ENCODE measurements around the gene TEX53. TPM values are rescaled to one million over a fixed set of nuclear protein-coding genes. Genes with fewer than 3 reads are reported as not detected.

The TEX53 gene
- total RNA-seq, 1 donor from 2014 or later = not detected

DNA sequence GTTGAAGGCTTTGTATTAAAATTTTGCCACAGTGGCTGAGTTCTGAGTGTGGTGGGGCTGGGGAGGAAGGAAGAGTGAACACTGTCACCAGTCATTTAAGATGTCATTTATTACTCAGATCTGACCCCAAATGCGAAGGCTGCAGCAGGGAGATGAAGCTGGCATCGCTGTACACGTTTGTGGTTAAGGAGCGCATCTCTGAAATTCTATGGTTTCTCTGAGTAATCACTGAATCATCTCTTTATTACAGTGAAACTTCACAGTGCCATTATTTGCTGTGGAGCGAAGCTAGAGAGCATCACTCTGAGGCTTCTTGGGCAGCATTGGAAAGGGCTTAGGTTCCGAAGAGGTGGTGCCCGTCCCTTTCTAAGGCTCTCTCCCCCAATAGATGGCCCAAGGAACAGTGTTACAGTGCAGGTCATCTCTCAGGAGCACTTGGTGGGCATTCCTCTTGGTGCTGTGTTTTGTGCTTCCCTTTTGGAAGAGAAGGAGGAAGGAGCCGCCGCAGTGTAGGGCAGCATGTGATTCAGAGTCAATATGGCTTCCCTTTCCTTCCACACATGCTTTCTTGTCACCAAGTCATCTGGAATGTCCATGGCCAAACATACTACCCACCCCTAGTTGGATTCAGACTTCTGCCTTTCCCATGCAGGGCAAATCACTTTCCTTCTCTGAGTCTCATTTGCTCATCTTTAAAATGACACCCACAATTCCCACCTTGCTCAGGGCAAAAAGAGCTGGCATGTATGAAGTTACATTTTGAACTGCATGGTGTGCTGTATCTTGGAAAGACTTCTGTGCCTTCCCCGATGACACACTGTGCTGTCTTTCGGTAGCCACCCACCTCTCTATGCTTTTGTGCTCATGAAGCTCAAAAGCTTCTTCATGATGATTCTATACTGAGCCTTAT lies 33.7 kb upstream of the TEX53 start:
- Mint-ChIP-seq H3K27me3 (peaks cover 3% of the 10 kb centered on the region), H3K4me1 (ENCODE audit: unreplicated experiment) (peaks cover 18% of the 10 kb centered on the region), H3K9me3 (no peaks in the 10 kb centered on the region), H3K27ac (no peak overlapping the region), H3K4me3 (no peak overlapping the region), H3K36me3 (no peaks in the 10 kb centered on the region)
- no peak for TF ChIP-seq CTCF (conservative IDR thresholded peaks at IDR 0.05)
- DNase-seq (ENCODE audit: extremely low spot score, unreplicated experiment) = no peak

- Mint-ChIP-seq H3K36me3 (no peaks in the 10 kb centered on the region), H3K4me1 (ENCODE audit: unreplicated experiment) (peaks cover 18% of the 10 kb centered on the region), H3K27ac (no peak overlapping the region), H3K4me3 (no peak overlapping the region), H3K27me3 (peaks cover 3% of the 10 kb centered on the region), H3K9me3 (no peaks in the 10 kb centered on the region)
- DNase-seq (ENCODE audit: extremely low spot score, unreplicated experiment) = no peak
- no peak for TF ChIP-seq CTCF (conservative IDR thresholded peaks at IDR 0.05)
Observed at GRCh38 chr9:114690308-114690707, 32.7 kb upstream of the TEX53 start.

DNA sequence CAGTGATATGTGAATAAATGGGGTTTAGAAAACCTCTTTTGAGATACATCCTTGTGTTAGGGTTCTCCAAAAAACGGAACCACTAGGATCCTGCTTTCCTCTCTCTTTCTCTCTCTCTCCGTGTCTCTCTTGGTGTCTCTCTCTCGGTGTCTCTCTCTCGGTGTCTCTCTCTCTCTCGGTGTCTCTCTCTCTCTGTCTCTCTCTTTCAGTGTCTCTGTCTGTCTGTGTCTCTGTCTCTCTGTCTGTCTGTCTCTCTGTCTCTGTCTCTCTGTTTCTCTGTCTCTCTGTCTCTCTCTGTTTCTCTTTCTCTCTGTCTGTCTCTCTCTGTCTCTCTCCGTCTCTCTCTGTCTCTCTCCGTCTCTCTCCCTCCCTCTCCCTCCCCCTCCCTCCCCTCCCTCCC lies 32.2 kb upstream of the TEX53 start:
- no peak for DNase-seq (ENCODE audit: extremely low spot score, unreplicated experiment)
- Mint-ChIP-seq H3K4me1 (ENCODE audit: unreplicated experiment) (peaks cover 18% of the 10 kb centered on the region), H3K4me3 (no peak overlapping the region), H3K27me3 (peaks cover 3% of the 10 kb centered on the region), H3K27ac (no peak overlapping the region), H3K36me3 (no peaks in the 10 kb centered on the region), H3K9me3 (no peaks in the 10 kb centered on the region)
- no peak for TF ChIP-seq CTCF (conservative IDR thresholded peaks at IDR 0.05)

GRCh38 chr9:114688909-114689610 lies 31.5 kb upstream of the TEX53 start:
- no peak overlapping the region for H3K4me3 Mint-ChIP-seq
- no peak for DNase-seq (ENCODE audit: extremely low spot score, unreplicated experiment)
- H3K27ac Mint-ChIP-seq = no peak overlapping the region
- peaks cover 3% of the 10 kb centered on the region for H3K27me3 Mint-ChIP-seq
- TF ChIP-seq CTCF (conservative IDR thresholded peaks at IDR 0.05) = no peak
- no peaks in the 10 kb centered on the region for H3K36me3 Mint-ChIP-seq
- no peaks in the 10 kb centered on the region for H3K9me3 Mint-ChIP-seq
- H3K4me1 Mint-ChIP-seq (ENCODE audit: unreplicated experiment) = peaks cover 12% of the 10 kb centered on the region

DNA sequence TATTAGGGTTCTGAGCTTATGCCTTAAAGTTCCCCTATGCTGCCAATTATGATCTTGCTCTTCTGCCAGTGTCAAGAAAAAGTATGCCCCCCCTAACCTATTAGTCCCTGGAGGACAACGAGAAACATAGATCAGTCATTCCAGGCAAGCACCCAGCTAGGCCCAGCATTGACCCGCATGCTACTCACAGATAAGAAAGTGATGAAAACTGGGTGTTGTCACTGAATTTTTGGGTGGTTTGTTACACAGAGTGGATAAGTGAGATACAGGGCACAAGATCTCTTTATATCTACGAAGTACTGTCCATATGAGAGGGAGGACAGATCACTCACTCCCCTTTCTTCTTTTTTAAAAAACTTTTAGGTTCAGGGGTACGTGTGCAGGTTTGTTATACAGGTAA lies 30.8 kb upstream of the TEX53 start:
- peaks cover 3% of the 10 kb centered on the region for H3K27me3 Mint-ChIP-seq

More for the DNA sequence above, 30.8 kb upstream of the TEX53 start:
- Mint-ChIP-seq H3K4me3 (no peak overlapping the region), H3K27ac (no peak overlapping the region), H3K9me3 (no peaks in the 10 kb centered on the region), H3K4me1 (ENCODE audit: unreplicated experiment) (peaks cover 7% of the 10 kb centered on the region), H3K36me3 (no peaks in the 10 kb centered on the region)
- DNase-seq (ENCODE audit: extremely low spot score, unreplicated experiment) = no peak
- TF ChIP-seq CTCF (conservative IDR thresholded peaks at IDR 0.05) = no peak
